ENCODE results near the gene SPATA22.
"Not testable (repeated sequence)": the region's sequence is repeated elsewhere in the genome, so short reads cannot be mapped to it uniquely, and the experiment has no call there.

SPATA22 gene

GRCh38 chr17:3471599-3471998 is at the start of gene SPATA22:
TSS of gene SPATA22 (minus strand) at chr17:3471819. CDS start at chr17:3469325, 2,494 bp downstream.
- DNase-seq (ENCODE audit: low spot score) = no peak

- not testable (repeated sequence) for DNase-seq (ENCODE audit: low spot score)
These were observed 47.9 kb upstream of the SPATA22 start for GRCh38 chr17:3519472-3519871.

- DNase-seq (ENCODE audit: low spot score) = no peak
These were observed 43.3 kb upstream of the SPATA22 start for GRCh38 chr17:3514873-3515272.

GRCh38 chr17:3514167-3514566 is 42.5 kb upstream of the SPATA22 start:
- not testable (repeated sequence) for DNase-seq (ENCODE audit: low spot score)

- no peak for DNase-seq (ENCODE audit: low spot score)
These were observed 41.9 kb upstream of the SPATA22 start for GRCh38 chr17:3513305-3514035.

- DNase-seq (ENCODE audit: low spot score) = peak; percentile 83
These were observed 41.0 kb upstream of the SPATA22 start for GRCh38 chr17:3512505-3513171.

- DNase-seq (ENCODE audit: low spot score) = peak; percentile 67
These were observed 40.4 kb upstream of the SPATA22 start for GRCh38 chr17:3511852-3512504.

- DNase-seq (ENCODE audit: low spot score) = no peak
These were observed 38.5 kb upstream of the SPATA22 start for GRCh38 chr17:3510090-3510489.

- DNase-seq (ENCODE audit: low spot score) = no peak
These were observed 36.2 kb upstream of the SPATA22 start for GRCh38 chr17:3507869-3508268.

- DNase-seq (ENCODE audit: low spot score) = no peak
These were observed 35.5 kb upstream of the SPATA22 start for GRCh38 chr17:3507071-3507470.

GRCh38 chr17:3506054-3506453 is 34.4 kb upstream of the SPATA22 start:
- no peak for DNase-seq (ENCODE audit: low spot score)

- no peak for DNase-seq (ENCODE audit: low spot score)
These were observed 33.4 kb upstream of the SPATA22 start for GRCh38 chr17:3505008-3505407.

- no peak for DNase-seq (ENCODE audit: low spot score)
These were observed 31.7 kb upstream of the SPATA22 start for GRCh38 chr17:3503285-3503684.

- no peak for DNase-seq (ENCODE audit: low spot score)
These were observed 30.8 kb upstream of the SPATA22 start for GRCh38 chr17:3502466-3502865.

GRCh38 chr17:3501344-3501743 is 29.7 kb upstream of the SPATA22 start:
- DNase-seq (ENCODE audit: low spot score) = no peak

GRCh38 chr17:3497101-3497500 is 25.5 kb upstream of the SPATA22 start:
- DNase-seq (ENCODE audit: low spot score) = no peak

GRCh38 chr17:3485481-3486068 is 14.0 kb upstream of the SPATA22 start:
- DNase-seq (ENCODE audit: low spot score) = no peak

- DNase-seq (ENCODE audit: low spot score) = no peak
These were observed 11.2 kb upstream of the SPATA22 start for GRCh38 chr17:3482852-3483251.

- no peak for DNase-seq (ENCODE audit: low spot score)
These were observed 8.4 kb upstream of the SPATA22 start for GRCh38 chr17:3479988-3480387.

GRCh38 chr17:3475812-3476610 is 4.4 kb upstream of the SPATA22 start, which contains the start of gene ASPA:
TSS of gene ASPA (plus strand) at chr17:3475997. CDS start at chr17:3476160, 163 bp downstream.
- DNase-seq (ENCODE audit: low spot score) = peak; percentile 60

GRCh38 chr17:3475251-3475685 is 3.6 kb upstream of the SPATA22 start:
- no peak for DNase-seq (ENCODE audit: low spot score)

- no peak for DNase-seq (ENCODE audit: low spot score)
These were observed 2.6 kb upstream of the SPATA22 start for GRCh38 chr17:3474212-3474611.

All from GM03348 (cell line).